ENCODE measurements around the gene EXT2.

Gene EXT2

GRCh38 chr11:44146931-44147330, 51.5 kb downstream of the EXT2 start:
- TF ChIP-seq CTCF (IDR thresholded peaks at IDR 0.05; ENCODE audit: borderline replicate concordance, control extremely low read depth, extremely low read depth, insufficient read depth, missing control alignments), result no peak
- in situ Hi-C loops (cut with MboI; ENCODE audit: low sequenced_read_pairs, unreplicated experiment), result loop anchor here (10.0 kb wide), 1 partner anchor 62 kb away; no protein-coding TSS in a partner anchor
- DNase-seq (ENCODE audit: low spot score), result no peak

- no peak for DNase-seq (ENCODE audit: low spot score)
- no peak for TF ChIP-seq CTCF (IDR thresholded peaks at IDR 0.05; ENCODE audit: borderline replicate concordance, control extremely low read depth, extremely low read depth, insufficient read depth, missing control alignments)
- in situ Hi-C loops (cut with MboI; ENCODE audit: low sequenced_read_pairs, unreplicated experiment), result loop anchor here (10.0 kb wide), 1 partner anchor 63 kb away; no protein-coding TSS in a partner anchor
Observed at GRCh38 chr11:44147751-44148150, 52.3 kb downstream of the EXT2 start.

GRCh38 chr11:44149651-44150050, 54.2 kb downstream of the EXT2 start:
- in situ Hi-C loops (cut with MboI; ENCODE audit: low sequenced_read_pairs, unreplicated experiment), result loop anchor here (10.0 kb wide), 1 partner anchor 65 kb away; no protein-coding TSS in a partner anchor
- TF ChIP-seq CTCF (IDR thresholded peaks at IDR 0.05; ENCODE audit: borderline replicate concordance, control extremely low read depth, extremely low read depth, insufficient read depth, missing control alignments), result no peak
- no peak for DNase-seq (ENCODE audit: low spot score)

GRCh38 chr11:44150401-44150800, 54.9 kb downstream of the EXT2 start:
- TF ChIP-seq CTCF (IDR thresholded peaks at IDR 0.05; ENCODE audit: borderline replicate concordance, control extremely low read depth, extremely low read depth, insufficient read depth, missing control alignments), result no peak
- in situ Hi-C loops (cut with MboI; ENCODE audit: low sequenced_read_pairs, unreplicated experiment), result no loop called here
- no peak for DNase-seq (ENCODE audit: low spot score)

GRCh38 chr11:44157019-44157418, 61.5 kb downstream of the EXT2 start:
- TF ChIP-seq CTCF (IDR thresholded peaks at IDR 0.05; ENCODE audit: borderline replicate concordance, control extremely low read depth, extremely low read depth, insufficient read depth, missing control alignments), result no peak
- in situ Hi-C loops (cut with MboI; ENCODE audit: low sequenced_read_pairs, unreplicated experiment), result no loop called here
- no peak for DNase-seq (ENCODE audit: low spot score)

- no peak for TF ChIP-seq CTCF (IDR thresholded peaks at IDR 0.05; ENCODE audit: borderline replicate concordance, control extremely low read depth, extremely low read depth, insufficient read depth, missing control alignments)
- no peak for DNase-seq (ENCODE audit: low spot score)
- in situ Hi-C loops (cut with MboI; ENCODE audit: low sequenced_read_pairs, unreplicated experiment), result no loop called here
Observed at GRCh38 chr11:44158384-44158783, 62.9 kb downstream of the EXT2 start.

Measured in GM13976 (cell line).